GM12801 (cell line): ENCODE data around the gene C12orf57.

ENCODE experiments used
- CTCF ChIP-seq: IDR thresholded peaks from one replicate; pipeline ENCODE4 v1.5.1; 2011; ENCODE audit warnings: control low read depth; ENCODE audit not compliant: insufficient read length; ENCODE audit errors: extremely low read depth

The C12orf57 gene

DNA sequence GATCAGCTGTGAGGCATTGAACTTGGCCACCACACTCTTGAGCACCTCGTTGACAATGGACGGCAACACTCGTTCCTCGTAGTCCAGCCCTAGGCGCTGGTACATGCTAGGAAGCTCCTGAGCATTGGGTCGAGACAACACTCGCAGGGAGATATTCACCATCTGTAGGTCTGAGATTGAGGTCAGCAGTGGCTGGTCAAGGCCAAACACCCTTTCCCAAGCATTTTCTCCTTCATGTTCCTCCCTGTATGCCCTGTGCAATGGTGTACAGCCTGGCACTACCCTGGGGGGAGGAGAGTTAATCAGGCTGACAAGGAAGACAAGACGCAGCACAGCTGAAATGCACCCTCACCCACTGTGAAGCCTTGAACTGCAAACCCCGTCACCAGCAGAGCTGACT is 24.6 kb downstream of the C12orf57 start:
- TF ChIP-seq CTCF, result no peak

GRCh38 chr12:6970096-6970527 is 26.3 kb downstream of the C12orf57 start:
- no peak for TF ChIP-seq CTCF

DNA sequence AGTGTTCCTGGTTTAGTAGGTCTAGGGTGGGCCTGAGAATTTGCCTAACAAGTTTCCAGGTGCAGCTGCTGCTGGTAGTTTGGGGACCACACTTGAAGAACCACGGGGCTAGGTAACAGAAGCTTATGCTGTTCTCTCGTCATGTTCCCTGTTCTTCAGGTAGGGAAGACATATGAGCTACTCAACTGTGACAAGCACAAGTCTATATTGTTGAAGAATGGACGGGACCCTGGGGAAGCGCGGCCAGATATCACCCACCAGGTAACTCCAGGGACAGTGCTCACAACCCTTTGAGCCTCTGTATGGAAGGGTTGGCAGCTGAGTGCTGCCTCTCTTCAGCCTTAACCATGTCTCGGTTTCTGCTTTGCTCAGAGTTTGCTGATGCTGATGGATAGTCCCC is 30.4 kb downstream of the C12orf57 start:
- TF ChIP-seq CTCF, result no peak

DNA sequence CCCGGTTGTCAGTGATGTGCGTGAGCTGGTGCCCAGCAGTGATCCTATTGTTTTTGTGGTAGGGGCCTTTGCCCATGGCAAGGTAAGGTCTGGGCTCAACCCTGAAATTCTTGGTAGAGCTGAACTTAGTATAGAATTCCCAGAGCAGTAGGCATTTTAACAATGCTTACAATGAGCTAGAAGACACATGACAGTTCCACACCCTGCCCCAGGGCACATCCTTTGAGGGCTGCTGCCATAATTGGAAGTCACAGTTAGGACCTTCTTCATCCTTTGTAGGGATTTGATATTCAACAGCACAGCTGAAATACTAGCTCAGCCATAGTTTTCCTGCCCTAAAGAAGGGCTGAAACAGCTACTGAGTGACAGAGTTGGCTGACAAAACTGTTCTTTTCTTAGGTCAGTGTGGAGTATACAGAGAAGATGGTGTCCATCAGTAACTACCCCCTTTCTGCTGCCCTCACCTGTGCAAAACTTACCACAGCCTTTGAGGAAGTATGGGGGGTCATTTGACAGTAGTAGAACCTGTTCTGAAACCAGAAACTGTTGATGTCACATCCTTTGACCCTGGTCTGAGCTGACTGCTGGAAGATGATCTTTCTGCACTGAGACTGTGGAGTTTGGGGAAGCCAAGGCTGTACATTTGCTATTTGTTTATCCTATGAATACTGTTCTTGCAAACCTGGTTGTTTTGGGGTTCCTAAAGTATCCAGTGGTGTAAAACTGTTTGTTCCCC is 31.6 kb downstream of the C12orf57 start:
- TF ChIP-seq CTCF, result no peak

GRCh38 chr12:6977653-6978052 is 33.8 kb downstream of the C12orf57 start:
- no peak for TF ChIP-seq CTCF

DNA sequence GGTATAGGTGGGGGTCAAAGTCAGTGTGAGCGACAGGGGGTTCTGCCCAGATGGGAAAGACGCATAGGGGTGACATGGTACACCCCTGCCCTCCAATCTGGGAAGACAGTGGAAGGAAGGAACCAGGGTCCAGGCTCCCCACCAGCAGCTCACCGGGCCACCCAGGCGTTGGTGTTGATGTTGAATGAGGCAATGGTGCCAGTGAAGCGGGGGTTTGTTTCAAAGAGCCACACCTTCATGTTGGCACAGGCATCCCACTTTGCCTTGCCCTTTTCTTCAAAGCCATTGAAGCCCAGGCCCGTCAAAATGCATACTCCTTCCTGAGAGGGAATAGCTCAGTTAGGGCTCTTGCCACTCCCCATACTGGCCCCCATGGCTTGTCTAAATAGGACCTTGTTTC is 34.4 kb downstream of the C12orf57 start:
- TF ChIP-seq CTCF, result no peak

DNA sequence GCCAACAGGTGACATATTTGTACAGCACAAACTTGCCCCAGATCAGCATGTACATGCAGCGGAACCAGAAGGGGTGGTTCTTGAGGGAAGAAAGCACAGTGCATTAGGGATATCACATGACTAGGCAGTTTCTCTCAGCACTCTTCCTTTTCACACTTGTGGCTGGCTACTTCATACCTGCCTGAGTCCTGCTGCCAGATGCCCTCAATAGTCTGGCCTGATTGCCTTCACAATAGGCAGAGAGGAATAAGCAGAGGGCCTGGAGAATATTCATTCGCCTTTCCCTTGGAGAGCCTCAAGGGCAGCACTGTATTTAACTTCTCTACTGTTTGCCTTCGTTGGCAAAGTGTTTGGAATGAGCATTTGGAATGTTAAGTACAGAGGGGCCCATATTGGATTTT is 34.8 kb downstream of the C12orf57 start:
- TF ChIP-seq CTCF, result no peak
